Stimulated activated CD4-positive, alpha-beta T cell treated with anti-CD3 and anti-CD28 coated beads, Interleukin-2, amount 100 ng/mL, for 4 hours (primary cell): ENCODE data around the gene SRRM3.
"Not testable (repeated sequence)": the region's sequence is repeated elsewhere in the genome, so short reads cannot be mapped to it uniquely, and the experiment has no call there.

Source experiments
- DNase-seq: peaks from one replicate; pipeline ENCODE4 v3.0.0-alpha.2; 2020; ENCODE audit warnings: low read depth

The SRRM3 gene

GRCh38 chr7:76291351-76292212 is 89.9 kb downstream of the SRRM3 start:
- peak; percentile 84 for DNase-seq

GRCh38 chr7:76292213-76292573 is 90.5 kb downstream of the SRRM3 start:
- no peak for DNase-seq

- not testable (repeated sequence) for DNase-seq
Measured at GRCh38 chr7:76292911-76293310, 91.2 kb downstream of the SRRM3 start.

GRCh38 chr7:76293407-76293901 is 91.8 kb downstream of the SRRM3 start:
- no peak for DNase-seq

GRCh38 chr7:76294344-76295024 is 92.8 kb downstream of the SRRM3 start:
- no peak for DNase-seq

GRCh38 chr7:76296743-76297740 is 95.3 kb downstream of the SRRM3 start:
- DNase-seq: no peak

- DNase-seq: no peak
Measured at GRCh38 chr7:76300166-76300731, 98.6 kb downstream of the SRRM3 start.

GRCh38 chr7:76301000-76301399 is 99.3 kb downstream of the SRRM3 start:
- no peak for DNase-seq

- peak; percentile 63 for DNase-seq
Measured at GRCh38 chr7:76302347-76303201, 100.9 kb downstream of the SRRM3 start, which contains the start of gene HSPB1. HSPB1 (plus strand) TSS chr7:76302673; CDS start chr7:76302713, 40 bp downstream.

GRCh38 chr7:76303202-76304147 is 101.8 kb downstream of the SRRM3 start:
- peak; percentile 73 for DNase-seq

- DNase-seq: no peak
Measured at GRCh38 chr7:76304888-76305375, 103.2 kb downstream of the SRRM3 start.

GRCh38 chr7:76308874-76309273 is 107.2 kb downstream of the SRRM3 start:
- not testable (repeated sequence) for DNase-seq

GRCh38 chr7:76309341-76310101 is 107.8 kb downstream of the SRRM3 start:
- not testable (repeated sequence) for DNase-seq

- DNase-seq: no peak
Measured at GRCh38 chr7:76310102-76310957, 108.6 kb downstream of the SRRM3 start.

- DNase-seq: not testable (repeated sequence)
Measured at GRCh38 chr7:76311838-76312237, 110.1 kb downstream of the SRRM3 start.

- DNase-seq: peak; percentile 91
Measured at GRCh38 chr7:76314042-76314721, 112.5 kb downstream of the SRRM3 start.

GRCh38 chr7:76314740-76315139 is 113.0 kb downstream of the SRRM3 start:
- not testable (repeated sequence) for DNase-seq
